ENCODE measurements around the gene RAET1G. TPM values are rescaled to one million over a fixed set of nuclear protein-coding genes. Genes with fewer than 3 reads are reported as not detected.
"Not testable (repeated sequence)": the region's sequence is repeated elsewhere in the genome, so short reads cannot be mapped to it uniquely, and the experiment has no call there.

RAET1G gene
- total and polyA plus RNA-seq, 2 of the 13 experiments (the other 11 are each of a cell fraction or from before 2014, with no cell fraction given): not detected

GRCh38 chr6:149938013-149938570 lies 15.2 kb upstream of the RAET1G start:
- H3K36me3 ChIP-seq (replicated peaks in 1 of 2; ENCODE audit: control insufficient read depth in 1 of 2, insufficient read depth in 2 of 2, low read length in 2 of 2); H3K9me3 ChIP-seq (ENCODE audit: low read length); H2AFZ ChIP-seq (ENCODE audit: low read length); H3K79me2 ChIP-seq (ENCODE audit: insufficient read depth, low read length); BruUV-seq (replicated peaks); POLR2A ChIA-PET; H4K20me1 ChIP-seq (ENCODE audit: insufficient read depth, low read length); CTCF ChIA-PET (ENCODE audit: low intra/inter-chr PET ratio, low total read pairs); DNase-seq (ENCODE audit: low spot score); H3K27ac ChIP-seq (ENCODE audit: extremely low read length, insufficient read depth, low read length); H3K9ac ChIP-seq (ENCODE audit: insufficient read depth, low read depth, low read length): not testable (repeated sequence)
- peak overlapping the region; percentile 82 for H3K4me2 ChIP-seq (ENCODE audit: low read depth, low read length)
- intact Hi-C loops (cut with micrococcal nuclease; ENCODE audit: unreplicated experiment) (loop anchor here (10.0 kb wide), 1 partner anchor 877 kb away; no protein-coding TSS in a partner anchor), in situ Hi-C loops (cut with HindIII; ENCODE audit: extremely low pct_ligation_motif_present, low pct_unique_long_range_greater_than_20kb) (loop anchor here (5.0 to 10.0 kb wide), 2 partner anchors 69 to 877 kb away; no protein-coding TSS in a partner anchor)
- peaks cover 12% of the 10 kb centered on the region for H3K4me1 ChIP-seq (ENCODE audit: insufficient read depth, low read length)
- WGBS (ENCODE audit: low lambda C conversion rate): 14% methylated on average over 17 of the region's 20 CpGs
- H3K4me3 ChIP-seq (replicated peaks in 1 of 3; ENCODE audit: insufficient read depth in 1 of 3, low read depth in 2 of 3, low read length in 3 of 3): peak overlapping the region; percentile 22 to 69 (median 50); a peak in 3 of 6 replicates
- ATAC-seq (peak; percentile 79), FAIRE-seq (peak; percentile 56)
- peaks cover 21 to 77% of the 10 kb centered on the region in 2 experiments for H3K27me3 ChIP-seq (ENCODE audit: control insufficient read depth in 1 of 2, insufficient read depth in 2 of 2, low read length in 2 of 2)

- intact Hi-C loops (cut with micrococcal nuclease; ENCODE audit: unreplicated experiment) (loop anchor here (10.0 kb wide), 1 partner anchor 878 kb away; no protein-coding TSS in a partner anchor), in situ Hi-C loops (cut with HindIII; ENCODE audit: extremely low pct_ligation_motif_present, low pct_unique_long_range_greater_than_20kb) (loop anchor here (5.0 to 10.0 kb wide), 2 partner anchors 71 to 878 kb away; no protein-coding TSS in a partner anchor)
- no peak overlapping the region for H3K9ac ChIP-seq (ENCODE audit: insufficient read depth, low read depth, low read length)
- TF ChIP-seq ZNF333 (CRISPR knock-in tag; IDR thresholded peaks at IDR 0.05; ENCODE audit: borderline replicate concordance): no peak
- no peak for TF ChIP-seq EED (CRISPR knock-in tag; IDR thresholded peaks at IDR 0.05)
- TF ChIP-seq SYNCRIP (IDR thresholded peaks at IDR 0.05; ENCODE audit: insufficient read depth, low read depth, low read length): no peak
- TF ChIP-seq HNRNPUL1 (IDR thresholded peaks at IDR 0.05; ENCODE audit: low read depth, low read length): no peak
- TF ChIP-seq ZEB1 (IDR thresholded peaks at IDR 0.05; ENCODE audit: insufficient replicate concordance, low read depth): no peak
- TF ChIP-seq SNAPC2 (CRISPR knock-in tag; IDR thresholded peaks at IDR 0.05): no peak
- TF ChIP-seq ZNF234 (CRISPR knock-in tag; conservative IDR thresholded peaks at IDR 0.05): no peak
- no peak for TF ChIP-seq HNRNPLL (IDR thresholded peaks at IDR 0.05; ENCODE audit: low read depth, low read length, poor library complexity, severe bottlenecking)
- no peak for TF ChIP-seq GMEB2 (CRISPR knock-in tag; IDR thresholded peaks at IDR 0.05; ENCODE audit: low read depth)
- peaks cover 17 to 70% of the 10 kb centered on the region in 2 experiments for H3K27me3 ChIP-seq (ENCODE audit: control insufficient read depth in 1 of 2, insufficient read depth in 2 of 2, low read length in 2 of 2)
- H3K79me2 ChIP-seq (ENCODE audit: insufficient read depth, low read length): no peaks in the 10 kb centered on the region
- H2AFZ ChIP-seq (ENCODE audit: low read length): no peak overlapping the region
- ChIA-PET POLR2A (no interaction called here), CTCF (ENCODE audit: low intra/inter-chr PET ratio, low total read pairs) (no interaction called here)
- peaks cover 12% of the 10 kb centered on the region for H3K4me1 ChIP-seq (ENCODE audit: insufficient read depth, low read length)
- no TSS peak for BruUV-seq (replicated peaks)
- WGBS (ENCODE audit: low lambda C conversion rate): 0% methylated on average over 2 of the region's 2 CpGs
- no peak overlapping the region for H3K4me2 ChIP-seq (ENCODE audit: low read depth, low read length)
- no peak overlapping the region for H3K27ac ChIP-seq (ENCODE audit: extremely low read length, insufficient read depth, low read length)
- no peak overlapping the region for H3K4me3 ChIP-seq (replicated peaks in 1 of 3; ENCODE audit: insufficient read depth in 1 of 3, low read depth in 2 of 3, low read length in 3 of 3)
- no peak for FAIRE-seq
- DNase-seq (ENCODE audit: low spot score): no peak
- H3K9me3 ChIP-seq (ENCODE audit: low read length): no peaks in the 10 kb centered on the region
- H4K20me1 ChIP-seq (ENCODE audit: insufficient read depth, low read length): no peaks in the 10 kb centered on the region; the same call in 1 of the 2 replicates
- ATAC-seq: no peak
- H3K36me3 ChIP-seq (replicated peaks in 1 of 2; ENCODE audit: control insufficient read depth in 1 of 2, insufficient read depth in 2 of 2, low read length in 2 of 2): no peaks in the 10 kb centered on the region
These were observed 13.8 kb upstream of the RAET1G start for GRCh38 chr6:149936743-149937142.
